Measurements from ENCODE around the gene MRPL38. TPM values are rescaled to one million over a fixed set of nuclear protein-coding genes. Genes with fewer than 3 reads are reported as not detected.

Gene MRPL38
- total RNA-seq, 2 donors from 2014 or later, result 103 to 118 TPM

DNA sequence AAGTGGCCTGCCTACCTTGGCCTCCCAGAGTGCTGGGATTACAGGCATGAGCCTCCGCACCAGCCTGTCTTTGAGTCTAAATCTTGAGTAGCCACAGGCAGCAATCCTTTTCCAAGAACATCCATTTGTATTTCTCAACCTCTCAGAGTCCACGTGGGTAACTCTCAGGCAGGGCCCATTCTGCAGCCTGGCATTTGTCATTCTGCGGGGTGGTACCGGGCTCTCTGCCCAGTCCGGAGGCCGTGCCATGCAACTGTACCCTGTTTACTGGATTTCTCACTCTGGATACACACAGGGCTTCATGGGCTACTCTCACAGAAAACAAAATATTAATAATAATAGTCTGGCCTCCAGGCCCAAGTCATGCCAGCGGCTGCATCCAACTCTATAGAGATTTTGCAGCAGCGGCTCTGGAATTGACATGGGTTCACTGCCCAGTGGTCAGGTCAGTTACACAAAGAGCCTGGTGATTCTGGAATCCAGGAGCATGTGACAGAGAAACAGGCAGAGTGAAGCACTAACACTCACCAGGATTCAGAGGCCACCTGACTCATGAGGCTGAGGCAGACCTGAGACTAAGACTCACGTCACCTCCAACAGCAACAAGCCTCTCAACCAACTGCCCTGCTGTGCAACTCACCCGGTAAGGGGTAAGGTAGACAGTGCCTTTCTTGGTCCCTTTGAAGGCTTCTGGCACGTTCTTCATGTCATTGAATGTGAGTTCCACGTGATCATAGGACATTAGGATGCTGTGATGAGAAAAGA is 53.6 kb downstream of the MRPL38 start:
- WGBS, 2 experiments (ENCODE audit: insufficient coverage in 1 of 2, insufficient read length in 1 of 2), result 96 to 97% methylated on average over 12 of the region's 12 CpGs
- no peak overlapping the region for H3K27ac ChIP-seq (ENCODE audit: low read depth, low read length)
- H3K4me1 ChIP-seq (ENCODE audit: control insufficient read depth, insufficient read depth, low read length), result no peaks in the 10 kb centered on the region
- no peaks in the 10 kb centered on the region for H3K27me3 Mint-ChIP-seq (ENCODE audit: insufficient read depth)
- no peaks in the 10 kb centered on the region for H3K27me3 ChIP-seq (ENCODE audit: control insufficient read depth, insufficient read depth, low read length, poor library complexity, severe bottlenecking)
- peaks cover 44% of the 10 kb centered on the region for H3K36me3 Mint-ChIP-seq (ENCODE audit: low read depth)
- H3K9me3 Mint-ChIP-seq, result no peaks in the 10 kb centered on the region
- H3K4me3 Mint-ChIP-seq, result no peak overlapping the region
- peaks cover 7% of the 10 kb centered on the region for H3K4me1 Mint-ChIP-seq
- H3K36me3 ChIP-seq (ENCODE audit: control insufficient read depth, insufficient read depth, low read length), result peaks cover 37% of the 10 kb centered on the region
- no peak overlapping the region for H3K27ac Mint-ChIP-seq
- DNase-seq, result peak; percentile 39
- TF ChIP-seq, protein P1, sequence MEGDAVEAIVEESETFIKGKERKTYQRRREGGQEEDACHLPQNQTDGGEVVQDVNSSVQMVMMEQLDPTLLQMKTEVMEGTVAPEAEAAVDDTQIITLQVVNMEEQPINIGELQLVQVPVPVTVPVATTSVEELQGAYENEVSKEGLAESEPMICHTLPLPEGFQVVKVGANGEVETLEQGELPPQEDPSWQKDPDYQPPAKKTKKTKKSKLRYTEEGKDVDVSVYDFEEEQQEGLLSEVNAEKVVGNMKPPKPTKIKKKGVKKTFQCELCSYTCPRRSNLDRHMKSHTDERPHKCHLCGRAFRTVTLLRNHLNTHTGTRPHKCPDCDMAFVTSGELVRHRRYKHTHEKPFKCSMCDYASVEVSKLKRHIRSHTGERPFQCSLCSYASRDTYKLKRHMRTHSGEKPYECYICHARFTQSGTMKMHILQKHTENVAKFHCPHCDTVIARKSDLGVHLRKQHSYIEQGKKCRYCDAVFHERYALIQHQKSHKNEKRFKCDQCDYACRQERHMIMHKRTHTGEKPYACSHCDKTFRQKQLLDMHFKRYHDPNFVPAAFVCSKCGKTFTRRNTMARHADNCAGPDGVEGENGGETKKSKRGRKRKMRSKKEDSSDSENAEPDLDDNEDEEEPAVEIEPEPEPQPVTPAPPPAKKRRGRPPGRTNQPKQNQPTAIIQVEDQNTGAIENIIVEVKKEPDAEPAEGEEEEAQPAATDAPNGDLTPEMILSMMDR (conservative IDR thresholded peaks at IDR 0.05), result no peak
- no peak overlapping the region for H3K4me3 ChIP-seq (ENCODE audit: low read length)
- H3K9ac ChIP-seq (ENCODE audit: extremely low read depth, low read length, poor library complexity, severe bottlenecking), result no peak overlapping the region
- no peaks in the 10 kb centered on the region for H3K9me3 ChIP-seq (ENCODE audit: control insufficient read depth, low read length)

DNA sequence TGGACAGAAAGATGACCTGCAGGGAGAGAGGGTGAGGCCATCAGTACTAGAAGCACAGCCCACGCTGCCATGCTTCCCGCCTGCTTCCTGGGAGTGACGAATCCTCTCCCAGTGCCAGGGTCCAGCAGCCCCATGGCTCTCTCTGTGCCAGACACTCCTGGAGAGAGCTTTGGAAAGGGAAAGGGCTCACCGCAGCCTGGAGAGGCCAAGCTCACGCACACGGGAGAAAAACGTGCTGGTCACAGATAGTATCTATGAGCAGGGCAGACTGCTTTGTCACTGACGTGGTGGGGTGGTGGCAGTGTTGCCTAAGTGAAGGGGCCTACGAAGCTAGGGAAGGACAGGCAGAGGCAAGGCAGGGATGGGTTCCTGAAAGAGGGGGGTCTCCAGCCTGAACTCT is 55.0 kb downstream of the MRPL38 start:
- Histone ChIP-seq H3K4me1 (ENCODE audit: control insufficient read depth, insufficient read depth, low read length) (no peaks in the 10 kb centered on the region), H3K27me3 (ENCODE audit: control insufficient read depth, insufficient read depth, low read length, poor library complexity, severe bottlenecking) (no peaks in the 10 kb centered on the region), H3K9ac (ENCODE audit: extremely low read depth, low read length, poor library complexity, severe bottlenecking) (no peak overlapping the region), H3K27ac (ENCODE audit: low read depth, low read length) (no peak overlapping the region), H3K36me3 (ENCODE audit: control insufficient read depth, insufficient read depth, low read length) (peaks cover 42% of the 10 kb centered on the region), H3K4me3 (ENCODE audit: low read length) (no peak overlapping the region), H3K9me3 (ENCODE audit: control insufficient read depth, low read length) (no peaks in the 10 kb centered on the region)
- peak overlapping the region; percentile 35 for H3K27ac Mint-ChIP-seq
- no peaks in the 10 kb centered on the region for H3K9me3 Mint-ChIP-seq
- H3K36me3 Mint-ChIP-seq (ENCODE audit: low read depth), result peaks cover 49% of the 10 kb centered on the region
- TF ChIP-seq, protein P1 (conservative IDR thresholded peaks at IDR 0.05), result no peak
- 95 to 96% methylated on average over 8 to 9 of the region's 9 CpGs for WGBS, 2 experiments (ENCODE audit: insufficient coverage in 1 of 2, insufficient read length in 1 of 2)
- no peak for DNase-seq
- H3K27me3 Mint-ChIP-seq (ENCODE audit: insufficient read depth), result no peaks in the 10 kb centered on the region
- H3K4me3 Mint-ChIP-seq, result no peak overlapping the region
- peaks cover 13% of the 10 kb centered on the region for H3K4me1 Mint-ChIP-seq

DNA sequence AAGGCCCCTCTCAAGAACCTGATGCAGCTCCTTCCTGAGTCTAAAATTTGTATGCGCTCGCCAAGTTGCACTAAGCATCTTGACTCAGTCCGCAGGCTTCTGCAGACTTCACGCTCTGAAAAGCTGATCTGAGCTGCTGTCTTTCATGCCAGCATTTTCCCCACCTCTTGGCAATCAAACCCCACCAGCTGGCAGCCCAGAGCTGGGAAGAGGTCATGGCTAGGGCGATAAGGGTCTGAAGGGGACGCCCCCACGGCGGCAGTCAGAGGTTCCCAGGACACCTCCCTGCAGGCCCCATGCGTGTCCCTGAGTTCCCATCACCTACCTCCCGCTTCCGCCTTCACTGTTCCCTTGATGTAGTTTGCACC is 55.4 kb downstream of the MRPL38 start:
- H3K4me1 Mint-ChIP-seq, result peaks cover 10% of the 10 kb centered on the region
- Histone ChIP-seq H3K9me3 (ENCODE audit: control insufficient read depth, low read length) (no peaks in the 10 kb centered on the region), H3K9ac (ENCODE audit: extremely low read depth, low read length, poor library complexity, severe bottlenecking) (no peak overlapping the region), H3K27ac (ENCODE audit: low read depth, low read length) (no peak overlapping the region), H3K36me3 (ENCODE audit: control insufficient read depth, insufficient read depth, low read length) (peaks cover 42% of the 10 kb centered on the region), H3K4me1 (ENCODE audit: control insufficient read depth, insufficient read depth, low read length) (no peaks in the 10 kb centered on the region), H3K27me3 (ENCODE audit: control insufficient read depth, insufficient read depth, low read length, poor library complexity, severe bottlenecking) (no peaks in the 10 kb centered on the region), H3K4me3 (ENCODE audit: low read length) (no peak overlapping the region)
- peak overlapping the region; percentile 35 for H3K27ac Mint-ChIP-seq
- 95 to 97% methylated on average over 10 to 11 of the region's 11 CpGs for WGBS, 2 experiments (ENCODE audit: insufficient coverage in 1 of 2, insufficient read length in 1 of 2)
- TF ChIP-seq, protein P1 (conservative IDR thresholded peaks at IDR 0.05), result no peak
- no peak overlapping the region for H3K4me3 Mint-ChIP-seq
- H3K36me3 Mint-ChIP-seq (ENCODE audit: low read depth), result peaks cover 49% of the 10 kb centered on the region
- no peaks in the 10 kb centered on the region for H3K9me3 Mint-ChIP-seq
- no peak for DNase-seq
- no peaks in the 10 kb centered on the region for H3K27me3 Mint-ChIP-seq (ENCODE audit: insufficient read depth)

Other genes starting within 250 kb of the MRPL38 start
- gene RECQL5, start 237.7 kb downstream of the MRPL38 start, total RNA-seq, result 10 to 100 TPM; 54.3 TPM
- gene SAP30BP, start 237.5 kb downstream of the MRPL38 start, total RNA-seq, result 100 to 1,000 TPM in 1 of 2 donors, 10 to 100 TPM in 1; 96.5 to 113 TPM
- gene ITGB4, start 183.4 kb downstream of the MRPL38 start, total RNA-seq, result 1 to 10 TPM; 3.4 to 5.1 TPM
- gene GALK1, start 139.7 kb downstream of the MRPL38 start, total RNA-seq, result 10 to 100 TPM; 26.7 to 33.2 TPM
- 10 to 100 TPM; 38.0 to 39.0 TPM for gene UNK, start 120.1 kb downstream of the MRPL38 start, total RNA-seq
- 1 to 10 TPM; 6.3 to 6.4 TPM for gene UNC13D, start 60.5 kb downstream of the MRPL38 start, total RNA-seq
- 10 to 100 TPM; 74.3 to 82.7 TPM for gene WBP2, start 49.5 kb downstream of the MRPL38 start, total RNA-seq
- gene TRIM47, start 26.3 kb downstream of the MRPL38 start, total RNA-seq, result 1 to 10 TPM; 1.6 to 2.7 TPM
- 10 to 100 TPM; 27.4 to 35.3 TPM for gene TRIM65, start 7.9 kb downstream of the MRPL38 start, total RNA-seq
- gene FBF1, start 36.2 kb upstream of the MRPL38 start, total RNA-seq, result 10 to 100 TPM; 25.9 to 39.1 TPM
- 10 to 100 TPM; 28.6 to 37.1 TPM for gene ACOX1, start 74.3 kb upstream of the MRPL38 start, total RNA-seq
- gene TEN1, start 74.4 kb upstream of the MRPL38 start, total RNA-seq, result 10 to 100 TPM; 12.1 to 15.3 TPM
- gene CDK3, start 96.0 kb upstream of the MRPL38 start, total RNA-seq, result 10 to 100 TPM in 1 of 2 donors, 1 to 10 TPM in 1; 7.3 to 11.7 TPM
- gene EVPL, start 122.4 kb upstream of the MRPL38 start, total RNA-seq, result under 1 TPM; 0.20 to 0.51 TPM
- 10 to 100 TPM; 73.9 to 78.0 TPM for gene SRP68, start 167.6 kb upstream of the MRPL38 start, total RNA-seq
- gene GALR2, start 169.9 kb upstream of the MRPL38 start, total RNA-seq, result not detected
- under 1 TPM in 1 of 2 donors, not detected in 1; 0.09 TPM for gene ZACN, start 174.3 kb upstream of the MRPL38 start, total RNA-seq
- 100 to 1,000 TPM; 159 to 187 TPM for gene EXOC7, start 198.9 kb upstream of the MRPL38 start, total RNA-seq
- gene FOXJ1, start 236.4 kb upstream of the MRPL38 start, total RNA-seq, result 10 to 100 TPM; 17.8 to 23.6 TPM

Data from endodermal cell (in vitro differentiated cells).